Measurements from ENCODE around the gene XK.

DNA sequence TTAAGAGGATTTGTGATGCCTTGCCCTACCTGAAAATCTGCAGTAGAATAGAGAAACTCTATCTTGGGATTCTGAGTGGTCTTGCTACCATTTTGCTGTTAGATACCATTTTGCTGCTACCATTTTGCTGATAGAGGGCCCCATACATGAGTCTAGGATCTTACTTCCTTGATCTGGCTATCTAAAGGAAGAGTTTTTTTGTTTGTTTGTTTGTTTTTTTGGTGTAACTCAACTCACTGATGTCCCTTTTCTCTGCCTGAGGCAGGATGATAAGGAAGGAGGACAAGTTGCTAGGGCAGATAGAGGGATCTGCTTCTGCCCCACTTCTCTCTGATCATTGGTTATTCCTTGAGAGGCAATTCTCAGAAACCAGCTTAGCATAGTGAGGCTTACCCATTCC, 31.0 kb downstream of the XK start:
- TF ChIP-seq, protein P1, sequence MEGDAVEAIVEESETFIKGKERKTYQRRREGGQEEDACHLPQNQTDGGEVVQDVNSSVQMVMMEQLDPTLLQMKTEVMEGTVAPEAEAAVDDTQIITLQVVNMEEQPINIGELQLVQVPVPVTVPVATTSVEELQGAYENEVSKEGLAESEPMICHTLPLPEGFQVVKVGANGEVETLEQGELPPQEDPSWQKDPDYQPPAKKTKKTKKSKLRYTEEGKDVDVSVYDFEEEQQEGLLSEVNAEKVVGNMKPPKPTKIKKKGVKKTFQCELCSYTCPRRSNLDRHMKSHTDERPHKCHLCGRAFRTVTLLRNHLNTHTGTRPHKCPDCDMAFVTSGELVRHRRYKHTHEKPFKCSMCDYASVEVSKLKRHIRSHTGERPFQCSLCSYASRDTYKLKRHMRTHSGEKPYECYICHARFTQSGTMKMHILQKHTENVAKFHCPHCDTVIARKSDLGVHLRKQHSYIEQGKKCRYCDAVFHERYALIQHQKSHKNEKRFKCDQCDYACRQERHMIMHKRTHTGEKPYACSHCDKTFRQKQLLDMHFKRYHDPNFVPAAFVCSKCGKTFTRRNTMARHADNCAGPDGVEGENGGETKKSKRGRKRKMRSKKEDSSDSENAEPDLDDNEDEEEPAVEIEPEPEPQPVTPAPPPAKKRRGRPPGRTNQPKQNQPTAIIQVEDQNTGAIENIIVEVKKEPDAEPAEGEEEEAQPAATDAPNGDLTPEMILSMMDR (IDR thresholded peaks at IDR 0.05; ENCODE audit: insufficient read depth, low read depth, low read length): no peak
- no peak for TF ChIP-seq EZH2 (IDR thresholded peaks at IDR 0.05; ENCODE audit: insufficient read depth, low read length)

Data from astrocyte (in vitro differentiated cells and primary cell).